NB4 (cell line): ENCODE measurements around the gene ZNF3.

Experiments
- DNase-seq: peaks from one replicate; pipeline ENCODE4 v3.0.0; 2010; ENCODE audit warnings: low read depth
- H3K4me3 ChIP-seq: one replicate; pipeline ENCODE4 v1.5.1; 2011; ENCODE audit warnings: mild to moderate bottlenecking, low read depth, low read length, moderate library complexity
- CTCF ChIP-seq: IDR thresholded peaks from one replicate; pipeline ENCODE4 v1.5.1; 2012; ENCODE audit warnings: low read depth, low read length
- MAX ChIP-seq: IDR thresholded peaks from 2 replicates; pipeline ENCODE4 v1.6.1; 2011; ENCODE audit warnings: low read depth, low read length
- MYC ChIP-seq: IDR thresholded peaks from 2 replicates; pipeline ENCODE4 v1.6.1; 2011; ENCODE audit warnings: low read depth, low read length
- POLR2A ChIP-seq: IDR thresholded peaks from 2 replicates; pipeline ENCODE4 v1.6.1; 2011; ENCODE audit warnings: mild to moderate bottlenecking; ENCODE audit not compliant: insufficient read length; ENCODE audit errors: extremely low read depth

ZNF3 gene

GRCh38 chr7:100091411-100092181 is 10.1 kb upstream of the ZNF3 start:
- no peak overlapping the region for H3K4me3 ChIP-seq
- peak; percentile 63 for DNase-seq
- 0 out of 2 replicates have a peak, but pooled peaks have one; percentile 7 for TF ChIP-seq MYC
- peak; percentile 35 for TF ChIP-seq POLR2A
- peak; percentile 41 for TF ChIP-seq CTCF
- peak; percentile 28; the same call in 1 of the 2 replicates for TF ChIP-seq MAX

- H3K4me3 ChIP-seq, result no peak overlapping the region
- TF ChIP-seq MYC (no peak), CTCF (no peak), POLR2A (no peak), MAX (no peak)
- DNase-seq, result no peak
These were observed 9.2 kb upstream of the ZNF3 start for GRCh38 chr7:100090527-100091410.

GRCh38 chr7:100089458-100090196 is 8.1 kb upstream of the ZNF3 start:
- TF ChIP-seq CTCF (no peak), MAX (no peak), POLR2A (no peak), MYC (no peak)
- H3K4me3 ChIP-seq, result peak overlapping the region; percentile 94
- no peak for DNase-seq

GRCh38 chr7:100088621-100089457 is 7.3 kb upstream of the ZNF3 start, which contains the start of gene COPS6:
TSS of gene COPS6 (plus strand) at chr7:100088969. CDS start at chr7:100088991, 22 bp downstream.
- peak within 1 kb of the TSS; percentile 94 for H3K4me3 ChIP-seq
- peak; percentile 92 for DNase-seq
- TF ChIP-seq CTCF (no peak), MYC (peak; percentile 94), POLR2A (peak; percentile 98), MAX (peak; percentile 92)

GRCh38 chr7:100088095-100088620 is 6.6 kb upstream of the ZNF3 start:
- TF ChIP-seq POLR2A (no peak), CTCF (no peak), MYC (no peak), MAX (no peak)
- DNase-seq, result no peak
- peak overlapping the region; percentile 66 for H3K4me3 ChIP-seq
